HFF-Myc (cell line): ENCODE measurements around the gene EPS8.

Experiments used
- DNase-seq: peaks from one replicate; pipeline ENCODE4 v3.0.0-alpha.2; 2011; ENCODE audit warnings: low read depth; ENCODE audit errors: extremely low read depth
- H3K4me3 ChIP-seq: replicated peaks from 2 replicates; pipeline ENCODE4 v1.5.1; 2011; ENCODE audit warnings: low read depth, mild to moderate bottlenecking, control low read depth, low read length
- CTCF ChIP-seq: IDR thresholded peaks from 2 replicates; pipeline ENCODE4 v1.5.1; 2012; ENCODE audit warnings: mild to moderate bottlenecking, low read depth, low read length, control low read depth; ENCODE audit errors: missing control alignments

EPS8 gene

GRCh38 chr12:15776532-15776931 lies 12.7 kb downstream of the EPS8 start:
- no peak overlapping the region for H3K4me3 ChIP-seq
- no peak for DNase-seq
- TF ChIP-seq CTCF: no peak

- TF ChIP-seq CTCF: no peak
- no peak overlapping the region for H3K4me3 ChIP-seq
- DNase-seq: peak; percentile 55
These were observed 14.4 kb downstream of the EPS8 start for GRCh38 chr12:15774819-15775218.

GRCh38 chr12:15772405-15773018 lies 16.7 kb downstream of the EPS8 start:
- no peak overlapping the region for H3K4me3 ChIP-seq
- TF ChIP-seq CTCF: peak; percentile 39
- no peak for DNase-seq

- TF ChIP-seq CTCF: no peak
- H3K4me3 ChIP-seq: no peak overlapping the region
- DNase-seq: no peak
These were observed 18.6 kb downstream of the EPS8 start for GRCh38 chr12:15770581-15770980.

- H3K4me3 ChIP-seq: no peak overlapping the region
- no peak for DNase-seq
- TF ChIP-seq CTCF: no peak
These were observed 19.2 kb downstream of the EPS8 start for GRCh38 chr12:15770021-15770420.

GRCh38 chr12:15769586-15769985 lies 19.6 kb downstream of the EPS8 start:
- H3K4me3 ChIP-seq: no peak overlapping the region
- no peak for TF ChIP-seq CTCF

GRCh38 chr12:15767301-15767700 lies 21.9 kb downstream of the EPS8 start:
- no peak for TF ChIP-seq CTCF
- no peak overlapping the region for H3K4me3 ChIP-seq
- DNase-seq: no peak

More at GRCh38 chr12:15769586-15769985, 19.6 kb downstream of the EPS8 start:
- no peak for DNase-seq
